Endothelial cell of umbilical vein (primary cell): ENCODE results near the gene TUBB4B. TPM values are rescaled to one million over a fixed set of nuclear protein-coding genes. Genes with fewer than 3 reads are reported as not detected.

Experiments used
- BruUV-seq: library from RNA; stranded (reverse); fragments of 400-500 nt; replicated peaks from 2 replicates; lab custom pipeline; 2021; lab: Mats Ljungman, UMichigan
- CTCF ChIA-PET: fragments of 300-600, 350-600 bp; sonication (Branson Sonifier 250); formaldehyde crosslinking; loops from one replicate; lab custom pipeline; 2021; ENCODE audit warnings: antibody characterized with exemption, inconsistent platforms; lab: Charles Lee
- POLR2A ChIA-PET: fragments of 300-600, 350-600 bp; sonication (Branson Sonifier 250); formaldehyde crosslinking; loops from one replicate; lab custom pipeline; 2021; ENCODE audit warnings: antibody characterized with exemption, inconsistent platforms; lab: Charles Lee
- DNase-seq: peaks from one replicate; pipeline ENCODE4 v3.0.0-alpha.2; 2011; ENCODE audit warnings: low read depth, low spot score
- FAIRE-seq: peaks from 2 replicates; lab custom pipeline; 2011; peaks lifted over from hg19 to GRCh38; lab: Jason Lieb, UNC
- H2AFZ ChIP-seq: 2 replicates; pipeline ENCODE4 v1.6.0; 2012; ENCODE audit warnings: low read depth, low read length, control low read depth, inconsistent platforms
- H3K27ac ChIP-seq: 2 replicates; pipeline ENCODE4 v1.5.1; 2011; ENCODE audit warnings: low read depth, mild to moderate bottlenecking, control low read depth, low read length, moderate library complexity; ENCODE audit not compliant: insufficient read depth
- H3K27me3 ChIP-seq, 2 experiments: 2 replicates each; pipeline versions ENCODE4 v1.6.0 to v1.6.1; 2011; ENCODE audit warnings: low read length in 2 of 2, mixed read lengths in 1 of 2; ENCODE audit not compliant: control insufficient read depth in 2 of 2, insufficient read depth in 2 of 2
- H3K36me3 ChIP-seq, 2 experiments: 2 replicates in 1 of 2; 3 replicates in 1 of 2; pipeline ENCODE4 v1.5.1; 2011; ENCODE audit warnings: low read length in 2 of 2, mild to moderate bottlenecking in 1 of 2, moderate library complexity in 1 of 2; ENCODE audit not compliant: control insufficient read depth in 2 of 2, insufficient read depth in 2 of 2; ENCODE audit errors: extremely low read depth in 1 of 2
- H3K4me1 ChIP-seq: 3 replicates; pipeline ENCODE4 v1.5.1; 2011; ENCODE audit warnings: mild to moderate bottlenecking, low read length; ENCODE audit not compliant: control insufficient read depth, insufficient read depth; ENCODE audit errors: extremely low read depth
- H3K4me2 ChIP-seq: 2 replicates; pipeline ENCODE4 v1.6.1; 2011; ENCODE audit warnings: low read length, control low read depth, mixed read lengths; ENCODE audit not compliant: insufficient read depth
- H3K4me3 ChIP-seq, 3 experiments: fragments of 200-600 bp in 1 of 3; sonication (generic), shearing (Covaris generic) in 1 of 3; replicated peaks in 1 of 3; 2 replicates each; pipeline ENCODE4 v1.5.1; 2011 to 2016; ENCODE audit warnings: control low read depth in 3 of 3, low read length in 3 of 3, mild to moderate bottlenecking in 2 of 3, inconsistent platforms in 1 of 3, low read depth in 1 of 3, moderate library complexity in 1 of 3; ENCODE audit not compliant: insufficient read depth in 1 of 3
- H3K79me2 ChIP-seq: 2 replicates; pipeline ENCODE4 v1.6.0; 2012; ENCODE audit warnings: low read length, inconsistent platforms; ENCODE audit not compliant: control insufficient read depth, insufficient read depth
- H3K9ac ChIP-seq: replicated peaks from 2 replicates; pipeline ENCODE3; 2011; ENCODE audit warnings: low read length, control low read depth; ENCODE audit not compliant: insufficient read depth; ENCODE audit errors: extremely low read depth
- H3K9me1 ChIP-seq: replicated peaks from 3 replicates; pipeline ENCODE4 v1.6.0; 2011; ENCODE audit warnings: mild to moderate bottlenecking, low read length; ENCODE audit not compliant: control insufficient read depth, insufficient read depth; ENCODE audit errors: extremely low read depth
- H3K9me3 ChIP-seq: replicated peaks from 2 replicates; pipeline ENCODE4 v1.5.1; 2012; ENCODE audit warnings: low read length, inconsistent platforms; ENCODE audit not compliant: control insufficient read depth, insufficient read depth
- H4K20me1 ChIP-seq: replicated peaks from 2 replicates; pipeline ENCODE3; 2011; ENCODE audit warnings: mild to moderate bottlenecking, low read length; ENCODE audit not compliant: control insufficient read depth, insufficient read depth; ENCODE audit errors: extremely low read depth
- FOS ChIP-seq: IDR thresholded peaks from 2 replicates; pipeline ENCODE4 v1.6.1; 2011; ENCODE audit warnings: mild to moderate bottlenecking, low read length, moderate library complexity, borderline replicate concordance; ENCODE audit not compliant: insufficient read depth
- GATA2 ChIP-seq: IDR thresholded peaks from 2 replicates; pipeline ENCODE4 v1.7.0; 2011; ENCODE audit warnings: low read depth, mild to moderate bottlenecking, moderate library complexity, mixed read lengths, low read length; ENCODE audit not compliant: insufficient read length, insufficient read depth
- JUN ChIP-seq: IDR thresholded peaks from 2 replicates; pipeline ENCODE4 v1.6.1; 2011; ENCODE audit warnings: borderline replicate concordance, low read depth; ENCODE audit not compliant: insufficient read length, insufficient read depth
- POLR2AphosphoS5 ChIP-seq: IDR thresholded peaks from 2 replicates; pipeline ENCODE4 v1.6.1; 2012; ENCODE audit warnings: low read depth, mild to moderate bottlenecking, control low read depth, low read length, moderate library complexity; ENCODE audit not compliant: insufficient read depth
- dilution Hi-C: fragments of 300-500 bp; cut with MboI; formaldehyde crosslinking; loops from one replicate; pipeline ENCODE4 v1.15.0; 2019; ENCODE audit warnings: low sequenced_read_pairs; ENCODE audit not compliant: extremely low pct_ligation_motif_present
- intact Hi-C: fragments of 100-400 bp; cut with micrococcal nuclease; formaldehyde crosslinking; loops from one replicate; pipeline ENCODE4 v1.10.0; 2022
- polyA plus RNA-seq, 4 experiments: library from polyadenylated mRNA; depleted of rRNA in 3 of 4; stranded (reverse) in 3 of 4; unstranded in 1 of 4; fragments of >200 nt; gene quantifications; 2 replicates each; pipeline versions ENCODE4 v1.2.1 to v1.2.3, GENCODE V29; 2011 to 2012; ENCODE audit warnings: missing spikeins in 1 of 4
- total RNA-seq: library from RNA; stranded (reverse); gene quantifications from 2 replicates; pipeline ENCODE4 v1.2.3, GENCODE V29; 2021

Gene TUBB4B
- total and polyA plus RNA-seq, 2 donors (not counting 3 experiments of a cell fraction or from before 2014, with no cell fraction given): 418 to 558 TPM

DNA sequence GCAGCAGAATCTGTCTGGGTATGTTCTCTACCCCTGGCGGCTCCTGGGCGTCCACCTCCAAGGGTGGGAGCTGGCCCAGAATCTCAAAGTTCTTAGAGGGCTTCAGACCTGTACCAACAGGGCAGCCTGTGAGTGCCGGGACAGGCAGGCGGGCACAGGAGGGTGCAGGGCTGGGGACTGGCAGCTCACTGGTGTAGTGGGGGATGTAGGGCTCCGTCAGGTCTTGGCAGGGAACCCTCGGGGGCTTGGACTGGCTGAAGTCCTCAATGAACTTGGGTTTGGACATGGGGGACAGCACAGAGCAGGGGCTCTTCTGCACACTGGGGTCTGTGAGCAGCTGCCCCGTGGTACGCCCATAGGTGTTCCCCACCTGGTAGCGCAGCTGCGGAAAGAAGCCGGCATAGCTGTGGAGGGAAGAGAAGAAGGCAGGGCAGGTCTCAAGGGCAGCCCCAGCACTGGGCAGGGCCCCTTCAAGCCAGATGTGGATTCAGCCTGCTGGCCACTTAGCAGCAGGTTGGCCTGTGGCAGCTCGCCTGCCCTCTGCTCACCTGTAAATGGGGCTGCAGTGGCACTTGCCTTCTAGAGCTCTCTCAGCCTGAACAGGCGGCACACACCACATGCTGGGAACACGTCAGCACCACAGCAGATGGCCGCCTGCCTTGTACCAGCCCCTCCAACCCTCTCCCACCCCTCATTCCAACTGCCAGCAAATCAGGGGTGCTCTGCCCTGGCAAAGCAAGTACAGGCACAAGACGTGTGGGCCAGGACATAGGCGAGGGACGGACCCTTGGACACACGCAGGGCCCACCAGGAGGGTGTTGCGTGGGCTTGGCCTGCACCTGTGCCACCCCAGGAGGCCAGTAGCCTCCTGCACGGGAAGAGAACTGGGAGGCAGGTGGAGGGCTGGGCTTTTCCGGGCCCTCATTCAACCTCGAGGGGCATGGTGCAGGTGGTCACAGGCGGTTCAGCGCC is 4.6 kb downstream of the TUBB4B start:
- BruUV-seq: no TSS peak
- Histone ChIP-seq H3K4me2 (no peak overlapping the region), H3K9me1 (no peaks in the 10 kb centered on the region), H3K9ac (no peak overlapping the region), H3K9me3 (no peaks in the 10 kb centered on the region), H3K27me3 (no peaks in the 10 kb centered on the region), H3K79me2 (peaks cover 21% of the 10 kb centered on the region), H4K20me1 (no peaks in the 10 kb centered on the region), H3K4me1 (peaks cover 13% of the 10 kb centered on the region), H3K27ac (no peak overlapping the region), H2AFZ (no peak overlapping the region), H3K36me3 (peaks cover 6 to 16% of the 10 kb centered on the region in 2 experiments), H3K4me3 (no peak overlapping the region)
- dilution Hi-C loops: no loop called here
- no peak for DNase-seq
- ChIA-PET POLR2A (interaction anchor here (0.9 to 1.0 kb wide), 2 partner anchors 19 to 31 kb away, joined by 3 to 4 read pairs; no protein-coding TSS in a partner anchor), CTCF (interaction anchor here (1.3 to 2.7 kb wide), 3 partner anchors 8 to 13 kb away, joined by 3 to 15 read pairs (median 13); partner anchors contain the start of gene NELFB)
- TF ChIP-seq JUN: no peak
- no peak for TF ChIP-seq POLR2AphosphoS5
- TF ChIP-seq FOS: no peak
- TF ChIP-seq GATA2: no peak
- intact Hi-C loops: no loop called here
- no peak for FAIRE-seq
